ENCODE data around the gene SFTA2. TPM values are rescaled to one million over a fixed set of nuclear protein-coding genes. Genes with fewer than 3 reads are reported as not detected.

Gene SFTA2
- total and polyA plus RNA-seq, 9 of the 15 experiments (the other 6 are each of a cell fraction or from before 2014, with no cell fraction given), result not detected

- H3K27me3 ChIP-seq (ENCODE audit: control insufficient read depth in 2 of 2, insufficient read depth in 2 of 2, low read length in 2 of 2), result peaks cover 24 to 65% of the 10 kb centered on the region in 2 experiments
- no peak overlapping the region for H3K4me2 ChIP-seq (ENCODE audit: insufficient read depth, low read length)
- peaks cover 5% of the 10 kb centered on the region; the same call in 1 of the 2 replicates for H4K20me1 ChIP-seq (replicated peaks; ENCODE audit: control insufficient read depth, insufficient read depth, low read length)
- no peaks in the 10 kb centered on the region for H3K79me2 ChIP-seq (ENCODE audit: control insufficient read depth, insufficient read depth, low read length)
- BruUV-seq (replicated peaks), result no TSS peak
- FAIRE-seq, result no peak
- H3K36me3 ChIP-seq (ENCODE audit: control insufficient read depth, insufficient read depth, low read length), result no peaks in the 10 kb centered on the region
- intact Hi-C loops (cut with micrococcal nuclease) (no loop called here), in situ Hi-C loops (cut with MboI) (no loop called here)
- DNase-seq (ENCODE audit: extremely low read depth in 1 of 4, low spot score in 3 of 4), result no peak
- H2AFZ ChIP-seq (ENCODE audit: low read depth, low read length), result no peak overlapping the region
- no peaks in the 10 kb centered on the region for H3K9me3 ChIP-seq (replicated peaks; ENCODE audit: control insufficient read depth, insufficient read depth, low read depth, low read length)
- no peak for ATAC-seq
- POLR2A ChIA-PET, result interaction anchor here (0.7 to 1.2 kb wide), 3 partner anchors 9 to 193 kb away, joined by 3 to 5 read pairs (median 3); no protein-coding TSS in a partner anchor
- TF ChIP-seq ZNF121 (CRISPR knock-in tag; conservative IDR thresholded peaks at IDR 0.05) (peak; percentile 80), WHSC1 (IDR thresholded peaks at IDR 0.05; ENCODE audit: low read length) (no peak), ZNF23 (CRISPR knock-in tag; IDR thresholded peaks at IDR 0.05) (no peak), PHF21A (IDR thresholded peaks at IDR 0.05; ENCODE audit: borderline replicate concordance, low read depth) (no peak)
- no peaks in the 10 kb centered on the region for H3K9me1 ChIP-seq (ENCODE audit: control insufficient read depth, insufficient read depth, low read length)
- no peak overlapping the region for H3K9ac ChIP-seq (ENCODE audit: insufficient read depth in 1 of 2, low read depth in 2 of 2, low read length in 2 of 2)
- no peak overlapping the region for H3K4me3 ChIP-seq
- H3K27ac ChIP-seq (ENCODE audit: extremely low read depth, low read depth, low read length), result no peak overlapping the region
- H3K4me1 ChIP-seq (replicated peaks in 1 of 2; ENCODE audit: control insufficient read depth in 2 of 2, insufficient read depth in 2 of 2, low read length in 2 of 2), result peaks cover 8% of the 10 kb centered on the region in 2 experiments
- CTCF ChIA-PET (ENCODE audit: low intra/inter-chr PET ratio), result no interaction called here
- WGBS (ENCODE audit: insufficient coverage, low coverage, missing lambda C conversion rate), result 2% methylated on average over 4 of the region's 5 CpGs
Observed at GRCh38 chr6:30945281-30945680, 13.3 kb upstream of the SFTA2 start.

GRCh38 chr6:30944051-30944450 is 12.1 kb upstream of the SFTA2 start:
- no peak for TF ChIP-seq ZNF507 (tag; conservative IDR thresholded peaks at IDR 0.05)
- peak; percentile 63; the same call in 1 of the 2 replicates for TF ChIP-seq ZNF512 (tag; IDR thresholded peaks at IDR 0.05)
- no peak for TF ChIP-seq NFE2 (IDR thresholded peaks at IDR 0.05; ENCODE audit: low read depth)
- TF ChIP-seq IFI16 (CRISPR knock-in tag; IDR thresholded peaks at IDR 0.05), result no peak
- intact Hi-C loops (cut with micrococcal nuclease) (loop anchor here (5.0 kb wide), 1 partner anchor 98 kb away; no protein-coding TSS in a partner anchor), in situ Hi-C loops (cut with MboI) (no loop called here)
- Histone ChIP-seq H3K79me2 (ENCODE audit: control insufficient read depth, insufficient read depth, low read length) (no peaks in the 10 kb centered on the region), H3K4me2 (ENCODE audit: insufficient read depth, low read length) (no peak overlapping the region), H3K9me1 (ENCODE audit: control insufficient read depth, insufficient read depth, low read length) (no peaks in the 10 kb centered on the region), H3K36me3 (ENCODE audit: control insufficient read depth, insufficient read depth, low read length) (no peaks in the 10 kb centered on the region), H3K27me3 (ENCODE audit: control insufficient read depth in 2 of 2, insufficient read depth in 2 of 2, low read length in 2 of 2) (peaks cover 29 to 74% of the 10 kb centered on the region in 2 experiments), H2AFZ (ENCODE audit: low read depth, low read length) (no peak overlapping the region), H3K4me1 (replicated peaks in 1 of 2; ENCODE audit: control insufficient read depth in 2 of 2, insufficient read depth in 2 of 2, low read length in 2 of 2) (peaks cover 8 to 11% of the 10 kb centered on the region in 2 experiments), H3K9ac (ENCODE audit: insufficient read depth in 1 of 2, low read depth in 2 of 2, low read length in 2 of 2) (no peak overlapping the region), H3K4me3 (no peak overlapping the region), H4K20me1 (replicated peaks; ENCODE audit: control insufficient read depth, insufficient read depth, low read length) (peaks cover 12% of the 10 kb centered on the region; the same call in 1 of the 2 replicates), H3K27ac (ENCODE audit: extremely low read depth, low read depth, low read length) (no peak overlapping the region), H3K9me3 (replicated peaks; ENCODE audit: control insufficient read depth, insufficient read depth, low read depth, low read length) (no peaks in the 10 kb centered on the region)
- WGBS (ENCODE audit: insufficient coverage, low coverage, missing lambda C conversion rate), result 2% methylated on average over 4 of the region's 4 CpGs
- FAIRE-seq (no peak), ATAC-seq (no peak), DNase-seq (ENCODE audit: extremely low read depth in 1 of 4, low spot score in 3 of 4) (no peak)
- no TSS peak for BruUV-seq (replicated peaks)
- ChIA-PET CTCF (ENCODE audit: low intra/inter-chr PET ratio) (no interaction called here), POLR2A (interaction anchor here (1.4 kb wide), 1 partner anchor 12 kb away, joined by 5 read pairs; no protein-coding TSS in a partner anchor)

All from K562 (cell line).